Loucy (cell line): Measurements from ENCODE around the gene PPP2R5E.
A peak's percentile ranks its signal among the peaks of the same experiment; 100 is the strongest.

Source experiments
- H2AFZ ChIP-seq: fragments of 200-600 bp; sonication (generic); 2 replicates; pipeline ENCODE4 v1.6.0; 2016; ENCODE audit warnings: antibody characterized with exemption, mild to moderate bottlenecking, low read length, moderate library complexity
- H3F3A ChIP-seq: fragments of 200-600 bp; 2 replicates; pipeline ENCODE4 v1.6.0; 2016; ENCODE audit warnings: antibody characterized with exemption, low read depth, mild to moderate bottlenecking
- H3K27me3 ChIP-seq: fragments of 200-600 bp; sonication (generic); 2 replicates; pipeline ENCODE4 v1.6.1; 2014; ENCODE audit warnings: low read length, mild to moderate bottlenecking; ENCODE audit not compliant: insufficient read depth, poor library complexity, severe bottlenecking
- H3K36me3 ChIP-seq: fragments of 200-600 bp; sonication (generic); 2 replicates; pipeline ENCODE4 v1.6.1; 2016; ENCODE audit warnings: low read length; ENCODE audit not compliant: insufficient read depth
- H3K4me1 ChIP-seq: fragments of 200-600 bp; sonication (generic); 2 replicates; pipeline ENCODE4 v1.5.1; 2014; ENCODE audit warnings: low read length, mild to moderate bottlenecking; ENCODE audit not compliant: insufficient read depth, poor library complexity, severe bottlenecking
- H3K4me2 ChIP-seq: fragments of 200-600 bp; sonication (generic); 2 replicates; pipeline ENCODE4 v1.6.0; 2014; ENCODE audit warnings: antibody characterized with exemption, low read length, low read depth, mild to moderate bottlenecking; ENCODE audit not compliant: poor library complexity, severe bottlenecking
- H3K4me3 ChIP-seq: fragments of 200-600 bp; sonication (generic); 2 replicates; pipeline ENCODE4 v1.5.1; 2014; ENCODE audit warnings: low read length, mild to moderate bottlenecking, mixed read lengths; ENCODE audit not compliant: poor library complexity, severe bottlenecking
- H3K79me2 ChIP-seq: fragments of 200-600 bp; sonication (generic); 2 replicates; pipeline ENCODE4 v1.6.1; 2014; ENCODE audit warnings: low read length; ENCODE audit not compliant: insufficient read depth
- H3K9ac ChIP-seq: fragments of 200-600 bp; sonication (generic); 2 replicates; pipeline ENCODE4 v1.6.0; 2014; ENCODE audit warnings: mild to moderate bottlenecking, low read depth, low read length, moderate library complexity; ENCODE audit not compliant: poor library complexity, severe bottlenecking
- H3K9me2 ChIP-seq: fragments of 200-600 bp; sonication (generic); replicated peaks from 2 replicates; pipeline ENCODE4 v1.6.1; 2016; ENCODE audit warnings: low read depth, low read length, mixed read lengths
- H3K9me3 ChIP-seq: fragments of 200-600 bp; sonication (generic); 2 replicates; pipeline ENCODE4 v1.6.1; 2014; ENCODE audit warnings: mild to moderate bottlenecking, antibody characterized with exemption, low read length, low read depth; ENCODE audit not compliant: insufficient read depth
- H4K20me1 ChIP-seq: fragments of 200-600 bp; sonication (generic); 2 replicates; pipeline ENCODE4 v1.6.0; 2014; ENCODE audit warnings: antibody characterized with exemption, low read length, mild to moderate bottlenecking; ENCODE audit not compliant: insufficient read depth, poor library complexity, severe bottlenecking
- EZH2phosphoT487 ChIP-seq: fragments of 200-600 bp; IDR thresholded peaks from 2 replicates; pipeline ENCODE4 v1.6.1; 2018; ENCODE audit warnings: antibody characterized with exemption, mild to moderate bottlenecking, moderate library complexity, borderline replicate concordance
- TF ChIP-seq, protein P1 (sequence below): fragments of 200-600 bp; sonication (generic); conservative IDR thresholded peaks from 2 replicates; pipeline ENCODE4 v1.5.1; 2014; ENCODE audit warnings: mild to moderate bottlenecking, antibody characterized with exemption, low read length

The PPP2R5E gene

DNA sequence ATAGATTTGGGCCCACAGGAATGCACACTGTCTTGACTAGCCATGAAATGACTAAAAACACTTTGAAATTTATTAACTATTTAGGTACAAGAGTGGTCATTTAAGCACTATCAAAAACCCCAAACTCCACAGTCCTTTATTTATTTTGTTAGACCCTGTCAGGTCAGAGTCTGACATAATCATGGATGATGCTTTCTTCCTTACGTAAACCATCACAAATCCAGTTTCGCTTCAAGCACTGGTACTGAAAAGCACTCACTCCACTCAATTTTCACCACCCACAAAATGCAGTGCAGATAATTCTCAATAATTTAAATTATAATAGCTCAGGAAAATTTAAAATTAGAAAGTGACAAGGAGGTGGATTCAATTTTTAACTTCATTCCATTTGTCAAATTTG lies 25.8 kb downstream of the PPP2R5E start:
- Histone ChIP-seq H3K4me2 (no peak overlapping the region), H3F3A (peaks cover 4% of the 10 kb centered on the region; the same call in 1 of the 2 replicates), H3K9ac (peak overlapping the region; percentile 27), H3K79me2 (peaks cover 91% of the 10 kb centered on the region), H4K20me1 (peaks cover 13% of the 10 kb centered on the region), H3K4me3 (no peak overlapping the region), H3K9me3 (no peaks in the 10 kb centered on the region), H3K27me3 (no peaks in the 10 kb centered on the region), H3K36me3 (peaks cover 5% of the 10 kb centered on the region; the same call in 1 of the 2 replicates), H2AFZ (no peak overlapping the region), H3K9me2 (no peaks in the 10 kb centered on the region), H3K4me1 (peaks cover 42% of the 10 kb centered on the region)
- TF ChIP-seq EZH2phosphoT487, result no peak
- TF ChIP-seq, protein P1, sequence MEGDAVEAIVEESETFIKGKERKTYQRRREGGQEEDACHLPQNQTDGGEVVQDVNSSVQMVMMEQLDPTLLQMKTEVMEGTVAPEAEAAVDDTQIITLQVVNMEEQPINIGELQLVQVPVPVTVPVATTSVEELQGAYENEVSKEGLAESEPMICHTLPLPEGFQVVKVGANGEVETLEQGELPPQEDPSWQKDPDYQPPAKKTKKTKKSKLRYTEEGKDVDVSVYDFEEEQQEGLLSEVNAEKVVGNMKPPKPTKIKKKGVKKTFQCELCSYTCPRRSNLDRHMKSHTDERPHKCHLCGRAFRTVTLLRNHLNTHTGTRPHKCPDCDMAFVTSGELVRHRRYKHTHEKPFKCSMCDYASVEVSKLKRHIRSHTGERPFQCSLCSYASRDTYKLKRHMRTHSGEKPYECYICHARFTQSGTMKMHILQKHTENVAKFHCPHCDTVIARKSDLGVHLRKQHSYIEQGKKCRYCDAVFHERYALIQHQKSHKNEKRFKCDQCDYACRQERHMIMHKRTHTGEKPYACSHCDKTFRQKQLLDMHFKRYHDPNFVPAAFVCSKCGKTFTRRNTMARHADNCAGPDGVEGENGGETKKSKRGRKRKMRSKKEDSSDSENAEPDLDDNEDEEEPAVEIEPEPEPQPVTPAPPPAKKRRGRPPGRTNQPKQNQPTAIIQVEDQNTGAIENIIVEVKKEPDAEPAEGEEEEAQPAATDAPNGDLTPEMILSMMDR, result no peak

DNA sequence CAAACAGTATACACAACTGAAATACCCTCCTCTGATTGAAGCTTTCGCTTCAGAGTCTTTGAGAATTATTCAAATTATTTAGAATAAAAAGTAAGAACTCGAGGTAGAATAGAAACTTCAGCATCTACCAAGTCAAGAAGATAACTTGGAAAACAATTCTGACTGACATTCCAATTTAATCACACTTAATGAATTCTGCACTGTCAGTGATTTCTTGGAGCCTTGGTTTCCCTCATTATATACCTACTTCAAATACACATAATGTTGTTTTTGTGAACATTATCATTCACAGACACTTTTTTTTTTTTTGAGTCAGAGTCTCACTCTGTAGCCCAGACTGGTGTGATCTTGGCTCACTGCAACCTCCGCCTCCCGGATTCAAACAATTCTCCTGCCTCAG lies 27.9 kb downstream of the PPP2R5E start:
- Histone ChIP-seq H3K27me3 (no peaks in the 10 kb centered on the region), H3K9ac (no peak overlapping the region), H2AFZ (no peak overlapping the region), H3F3A (peaks cover 15% of the 10 kb centered on the region; the same call in 1 of the 2 replicates), H3K4me3 (no peak overlapping the region), H3K9me3 (no peaks in the 10 kb centered on the region), H3K4me1 (peaks cover 62% of the 10 kb centered on the region), H3K79me2 (peaks cover 87% of the 10 kb centered on the region), H3K36me3 (peaks cover 1% of the 10 kb centered on the region; the same call in 1 of the 2 replicates), H3K4me2 (no peak overlapping the region), H3K9me2 (no peaks in the 10 kb centered on the region), H4K20me1 (peaks cover 14% of the 10 kb centered on the region)
- TF ChIP-seq EZH2phosphoT487, result no peak
- TF ChIP-seq, protein P1, result no peak

DNA sequence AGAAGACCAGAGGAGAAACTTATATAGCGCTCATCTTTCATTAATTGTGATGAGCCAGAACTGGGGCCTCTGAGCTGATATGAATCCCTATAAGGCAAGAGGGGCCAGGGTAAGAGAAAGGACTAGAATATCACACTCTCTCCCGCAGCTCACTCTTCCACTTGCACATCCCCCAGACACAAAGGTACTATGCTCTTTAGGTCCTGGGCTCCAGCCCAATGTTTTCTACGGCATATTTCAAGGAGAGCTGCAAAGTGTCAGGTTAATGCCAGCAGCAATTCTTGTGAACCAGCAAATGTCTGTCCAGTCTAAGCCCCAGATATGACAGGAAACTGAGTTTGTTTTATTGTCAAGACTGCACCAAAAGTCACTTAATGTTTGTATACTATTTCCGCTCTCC lies 29.4 kb downstream of the PPP2R5E start:
- TF ChIP-seq EZH2phosphoT487, result no peak
- TF ChIP-seq, protein P1, result no peak
- Histone ChIP-seq H4K20me1 (peaks cover 23% of the 10 kb centered on the region), H3K4me2 (peak overlapping the region; percentile 58)

More for the DNA sequence above, 29.4 kb downstream of the PPP2R5E start:
- Histone ChIP-seq H3K9ac (peak overlapping the region; percentile 26), H3K36me3 (0 out of 2 replicates have a peak, but pooled peaks cover 4% of the 10 kb centered on the region), H2AFZ (no peak overlapping the region), H3K27me3 (no peaks in the 10 kb centered on the region), H3K4me1 (peaks cover 73% of the 10 kb centered on the region), H3K4me3 (peak overlapping the region; percentile 12), H3K79me2 (peaks cover 86% of the 10 kb centered on the region), H3F3A (peaks cover 18% of the 10 kb centered on the region; the same call in 1 of the 2 replicates), H3K9me3 (no peaks in the 10 kb centered on the region), H3K9me2 (no peaks in the 10 kb centered on the region)
